ENCODE measurements around the gene NUDT19.

DNA sequence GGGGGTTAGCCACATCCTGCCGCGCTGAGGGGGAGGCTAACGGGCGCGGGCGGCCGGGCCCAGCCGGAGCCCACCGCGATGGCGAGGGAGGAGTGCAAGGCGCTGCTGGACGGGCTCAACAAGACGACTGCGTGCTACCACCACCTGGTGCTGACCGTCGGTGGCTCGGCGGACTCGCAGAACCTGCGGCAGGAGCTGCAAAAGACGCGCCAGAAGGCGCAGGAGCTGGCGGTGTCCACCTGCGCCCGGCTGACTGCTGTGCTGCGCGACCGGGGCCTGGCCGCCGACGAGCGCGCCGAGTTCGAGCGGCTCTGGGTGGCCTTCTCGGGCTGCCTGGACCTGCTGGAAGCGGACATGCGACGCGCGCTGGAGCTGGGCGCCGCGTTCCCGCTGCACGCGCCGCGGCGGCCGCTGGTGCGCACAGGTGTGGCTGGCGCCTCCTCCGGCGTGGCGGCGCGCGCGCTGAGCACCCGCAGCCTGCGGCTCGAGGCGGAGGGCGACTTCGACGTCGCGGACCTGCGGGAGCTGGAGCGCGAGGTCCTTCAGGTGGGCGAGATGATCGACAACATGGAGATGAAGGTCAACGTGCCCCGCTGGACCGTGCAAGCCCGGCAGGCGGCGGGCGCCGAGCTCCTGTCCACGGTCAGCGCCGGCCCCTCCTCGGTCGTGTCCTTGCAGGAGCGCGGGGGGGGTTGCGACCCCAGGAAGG lies 15.3 kb upstream of the NUDT19 start:
- TF ChIP-seq POLR2AphosphoS5 (IDR thresholded peaks at IDR 0.05) (no peak), POLR2A (IDR thresholded peaks at IDR 0.05) (no peak), EP300 (IDR thresholded peaks at IDR 0.05) (no peak)
- TF ChIP-seq, protein P1, sequence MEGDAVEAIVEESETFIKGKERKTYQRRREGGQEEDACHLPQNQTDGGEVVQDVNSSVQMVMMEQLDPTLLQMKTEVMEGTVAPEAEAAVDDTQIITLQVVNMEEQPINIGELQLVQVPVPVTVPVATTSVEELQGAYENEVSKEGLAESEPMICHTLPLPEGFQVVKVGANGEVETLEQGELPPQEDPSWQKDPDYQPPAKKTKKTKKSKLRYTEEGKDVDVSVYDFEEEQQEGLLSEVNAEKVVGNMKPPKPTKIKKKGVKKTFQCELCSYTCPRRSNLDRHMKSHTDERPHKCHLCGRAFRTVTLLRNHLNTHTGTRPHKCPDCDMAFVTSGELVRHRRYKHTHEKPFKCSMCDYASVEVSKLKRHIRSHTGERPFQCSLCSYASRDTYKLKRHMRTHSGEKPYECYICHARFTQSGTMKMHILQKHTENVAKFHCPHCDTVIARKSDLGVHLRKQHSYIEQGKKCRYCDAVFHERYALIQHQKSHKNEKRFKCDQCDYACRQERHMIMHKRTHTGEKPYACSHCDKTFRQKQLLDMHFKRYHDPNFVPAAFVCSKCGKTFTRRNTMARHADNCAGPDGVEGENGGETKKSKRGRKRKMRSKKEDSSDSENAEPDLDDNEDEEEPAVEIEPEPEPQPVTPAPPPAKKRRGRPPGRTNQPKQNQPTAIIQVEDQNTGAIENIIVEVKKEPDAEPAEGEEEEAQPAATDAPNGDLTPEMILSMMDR (IDR thresholded peaks at IDR 0.05), result no peak

Data from suprapubic skin (tissue), 4 donors.